Inflammatory macrophage treated with lipopolysaccharide for 1 hour (primary cell): ENCODE results near the gene TMEM8B.
"Not testable (repeated sequence)": the region's sequence is repeated elsewhere in the genome, so short reads cannot be mapped to it uniquely, and the experiment has no call there.

Experiments
- DNase-seq, 2 donors: peaks; one replicate each; pipeline ENCODE4 v3.0.0-alpha.2; 2020 to 2022

The TMEM8B gene

DNA sequence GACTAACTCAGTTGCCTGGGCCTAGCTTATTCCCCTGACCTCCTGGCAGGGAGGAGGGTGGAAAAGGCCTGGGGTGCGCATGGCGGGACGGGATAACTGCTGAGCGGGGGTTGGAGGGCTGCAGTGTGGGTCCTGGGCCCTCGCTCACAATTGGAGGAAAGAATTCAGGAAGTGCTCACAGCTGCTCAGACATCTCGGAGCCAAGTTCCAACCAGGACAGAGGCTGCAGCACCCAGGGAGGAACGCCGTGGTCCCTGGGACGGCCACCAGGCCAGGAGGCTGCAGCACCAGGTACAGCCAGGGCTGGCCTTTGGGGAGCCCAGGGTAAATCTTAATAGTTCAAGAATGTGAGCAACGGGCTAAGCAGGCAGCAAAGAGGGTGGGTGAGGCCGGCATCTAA is 80.2 kb downstream of the TMEM8B start, which contains the start of gene SPAAR:
TSS of gene SPAAR (plus strand) at position 217 of the 400 bp plus-strand sequence. CDS start 974 bp downstream, outside the sequence.
- DNase-seq: no peak

DNA sequence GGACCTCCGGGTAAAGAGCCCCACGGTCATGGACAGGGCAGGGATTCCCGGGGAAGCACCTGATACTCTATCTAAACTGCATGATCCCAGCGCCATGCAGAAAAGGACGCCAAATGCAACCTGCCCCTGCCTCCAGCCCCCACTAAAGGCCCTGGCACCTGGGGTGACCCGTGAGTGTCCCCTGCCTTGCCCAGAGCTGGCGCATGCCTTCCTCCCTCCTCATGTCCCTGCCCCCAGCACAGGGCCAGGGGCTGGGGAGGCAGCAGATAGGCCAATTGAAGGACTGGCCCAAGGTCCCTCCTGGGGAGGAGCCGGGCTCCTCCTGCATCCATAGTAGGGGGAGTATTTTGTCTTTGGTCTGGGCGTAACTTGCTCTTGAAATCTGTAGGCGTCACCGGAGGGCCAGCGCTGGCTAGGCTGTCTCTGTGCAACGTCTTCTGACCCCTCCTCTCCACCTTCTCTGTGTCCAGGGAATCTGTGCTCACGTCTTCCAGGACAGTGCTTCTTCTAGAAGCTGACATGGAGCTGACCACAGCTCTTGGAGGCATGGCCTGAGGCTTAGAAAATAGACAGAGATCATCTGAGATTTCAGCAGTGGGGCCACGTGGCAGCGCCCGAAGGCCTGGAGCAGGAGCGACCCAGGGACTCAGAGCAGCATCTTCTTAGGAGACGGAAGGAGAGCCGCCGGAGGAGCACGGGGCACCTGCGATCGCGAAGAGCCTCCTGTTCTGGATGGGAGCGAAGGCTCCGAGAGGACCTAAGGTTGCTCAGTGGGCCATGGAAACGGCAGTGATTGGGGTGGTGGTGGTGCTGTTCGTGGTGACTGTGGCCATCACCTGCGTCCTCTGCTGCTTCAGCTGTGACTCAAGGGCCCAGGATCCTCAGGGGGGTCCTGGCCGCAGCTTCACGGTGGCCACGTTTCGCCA is 80.9 kb downstream of the TMEM8B start:
- DNase-seq: no peak

DNA sequence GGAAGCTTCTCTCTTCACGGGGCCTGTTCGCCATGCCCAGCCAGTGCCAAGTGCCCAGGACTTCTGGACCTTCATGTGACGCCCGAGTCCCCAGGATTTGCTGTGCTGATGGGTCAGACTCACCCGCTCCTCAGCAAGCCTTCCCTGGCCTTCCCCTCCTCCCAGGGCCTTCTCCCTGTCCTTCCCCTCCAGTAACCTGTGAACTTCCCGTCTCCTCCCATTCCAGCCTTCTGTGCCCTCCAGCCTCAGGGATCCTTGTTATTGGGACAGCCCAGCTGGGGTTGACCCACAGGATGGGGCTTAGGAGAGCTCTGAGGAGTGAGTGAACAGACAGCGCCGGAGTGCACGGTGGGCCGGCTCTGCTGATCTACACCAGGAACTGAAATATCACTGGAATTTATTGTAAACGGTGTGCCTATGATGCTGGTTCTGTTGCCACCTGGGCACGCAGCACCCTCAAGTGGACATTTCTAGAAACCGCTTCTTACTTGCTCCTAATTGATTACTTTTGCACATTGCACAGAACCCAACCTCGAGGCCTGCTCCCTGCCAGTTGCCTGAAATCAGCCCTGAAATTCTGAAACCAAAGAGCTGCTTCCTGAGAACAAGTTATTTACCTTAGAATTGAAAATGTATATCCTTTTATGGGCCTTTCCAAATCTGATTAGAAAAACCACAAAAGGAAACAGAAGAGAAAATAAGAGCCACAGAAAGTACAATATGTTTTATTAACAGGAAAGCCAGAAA is 81.8 kb downstream of the TMEM8B start:
- DNase-seq: peak in 1 of 2 donors; percentile 17

DNA sequence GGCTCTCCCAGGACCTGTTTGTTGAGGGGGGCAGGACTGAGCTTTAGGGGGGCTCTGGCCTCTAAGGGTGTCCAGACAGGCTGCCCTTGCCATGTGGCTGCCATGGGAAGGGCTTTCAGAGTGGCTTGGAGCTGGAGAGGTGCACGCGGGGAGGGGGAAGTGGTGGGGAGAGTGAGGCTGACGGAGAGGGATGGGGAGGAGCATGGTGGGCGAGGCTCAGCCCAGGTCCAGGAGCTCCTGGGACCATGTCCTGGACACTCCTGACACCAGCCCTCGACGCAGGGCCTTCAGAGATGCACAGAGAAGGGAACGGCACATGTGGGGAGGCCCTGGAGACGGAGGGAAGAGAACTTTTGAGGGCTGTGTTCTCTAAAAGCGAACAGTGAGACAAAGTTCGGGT is 82.7 kb downstream of the TMEM8B start:
- no peak for DNase-seq

DNA sequence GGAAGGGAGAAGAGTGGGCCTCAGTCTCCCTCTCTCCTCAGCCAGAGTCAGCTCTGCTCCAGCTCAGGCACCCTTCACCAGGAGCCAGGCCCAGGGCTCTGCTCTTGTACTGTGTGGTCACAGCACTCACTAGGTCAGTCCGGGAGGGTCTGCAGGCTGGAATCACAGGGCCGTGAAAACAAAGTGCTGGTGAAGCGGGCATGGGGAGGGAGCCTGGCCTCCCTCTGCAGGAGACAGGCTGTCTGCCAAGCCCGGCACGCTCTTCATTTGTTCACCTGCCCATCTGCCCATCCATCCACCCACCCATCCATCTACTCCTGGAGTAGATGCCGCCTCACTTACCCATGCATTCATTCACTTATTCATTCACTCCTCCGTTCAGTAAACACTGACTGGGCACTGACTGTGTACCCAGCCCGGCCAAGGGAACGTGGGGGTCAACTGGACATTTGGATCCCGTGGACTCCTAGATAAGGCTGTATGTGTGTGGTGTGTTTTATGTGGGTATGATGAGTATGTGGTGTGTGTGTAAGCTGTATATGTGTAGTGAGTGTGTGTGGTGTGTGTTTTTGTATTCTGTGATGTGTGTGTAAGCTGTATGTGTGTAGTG is 83.9 kb downstream of the TMEM8B start:
- no peak for DNase-seq

DNA sequence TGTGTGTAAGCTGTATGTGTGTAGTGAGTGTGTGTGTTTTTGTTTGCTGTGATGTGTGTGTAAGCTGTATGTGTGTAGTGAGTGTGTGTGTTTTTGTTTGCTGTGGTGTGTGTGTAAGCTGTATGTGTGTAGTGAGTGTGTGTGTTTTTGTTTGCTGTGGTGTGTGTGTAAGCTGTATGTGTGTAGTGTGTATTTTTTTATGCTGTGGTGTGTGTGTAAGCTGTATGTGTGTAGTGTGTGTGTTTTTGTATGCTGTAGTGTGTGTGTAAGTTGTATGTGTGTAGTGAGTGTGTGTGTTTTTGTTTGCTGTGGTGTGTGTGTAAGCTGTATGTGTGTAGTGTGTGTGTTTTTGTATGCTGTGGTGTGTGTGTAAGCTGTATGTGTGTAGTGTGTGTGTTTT is 84.4 kb downstream of the TMEM8B start:
- DNase-seq: not testable (repeated sequence)

DNA sequence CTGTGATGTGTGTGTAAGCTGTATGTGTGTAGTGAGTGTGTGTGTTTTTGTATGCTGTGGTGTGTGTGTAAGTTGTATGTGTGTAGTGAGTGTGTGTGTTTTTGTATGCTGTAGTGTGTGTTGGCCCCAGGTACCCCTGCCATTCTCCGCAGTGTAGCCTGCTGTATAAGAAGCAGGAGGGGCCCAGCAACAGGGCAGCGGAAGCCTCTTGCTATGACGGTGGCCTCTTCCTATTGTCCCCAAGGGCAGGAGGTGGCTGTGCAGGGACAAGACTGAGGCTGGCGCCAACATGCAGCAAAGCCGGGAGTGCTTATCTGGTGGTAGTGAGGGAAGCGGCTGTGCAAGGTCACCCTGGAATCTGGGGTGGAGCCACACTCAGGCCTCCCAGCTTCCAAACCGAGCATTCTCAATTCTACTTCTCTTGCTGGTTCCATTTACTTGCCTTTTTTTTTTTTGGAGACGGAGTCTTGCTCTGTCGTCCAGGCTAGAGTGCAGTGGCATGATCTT is 85.3 kb downstream of the TMEM8B start:
- DNase-seq: no peak
